ENCODE data around the gene GPATCH2L. TPM values are rescaled to one million over a fixed set of nuclear protein-coding genes. Genes with fewer than 3 reads are reported as not detected.

Gene GPATCH2L
- total RNA-seq, 1 donor, result 107 TPM

DNA sequence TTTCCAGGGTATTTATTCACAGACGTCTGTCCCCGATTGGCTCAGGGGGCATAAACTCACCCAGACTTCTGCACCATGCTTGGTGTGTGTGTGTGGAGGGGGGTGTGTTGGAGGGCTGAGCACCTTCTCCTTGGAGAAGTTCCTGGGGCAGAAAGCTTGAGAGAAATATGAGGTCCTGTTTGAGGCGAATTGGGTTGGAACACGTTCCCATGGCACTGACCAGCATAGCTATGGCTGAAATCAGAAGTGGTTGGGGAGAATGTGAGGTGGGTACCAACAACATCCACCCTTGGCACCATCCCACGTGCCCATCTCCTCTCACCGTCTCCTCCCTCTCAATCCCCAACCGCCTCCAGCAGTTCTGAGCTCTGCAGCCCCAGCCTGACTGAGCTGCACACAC, 16.0 kb upstream of the GPATCH2L start:
- DNase-seq (ENCODE audit: low read depth in 2 of 3, low spot score in 2 of 3), result no peak

DNA sequence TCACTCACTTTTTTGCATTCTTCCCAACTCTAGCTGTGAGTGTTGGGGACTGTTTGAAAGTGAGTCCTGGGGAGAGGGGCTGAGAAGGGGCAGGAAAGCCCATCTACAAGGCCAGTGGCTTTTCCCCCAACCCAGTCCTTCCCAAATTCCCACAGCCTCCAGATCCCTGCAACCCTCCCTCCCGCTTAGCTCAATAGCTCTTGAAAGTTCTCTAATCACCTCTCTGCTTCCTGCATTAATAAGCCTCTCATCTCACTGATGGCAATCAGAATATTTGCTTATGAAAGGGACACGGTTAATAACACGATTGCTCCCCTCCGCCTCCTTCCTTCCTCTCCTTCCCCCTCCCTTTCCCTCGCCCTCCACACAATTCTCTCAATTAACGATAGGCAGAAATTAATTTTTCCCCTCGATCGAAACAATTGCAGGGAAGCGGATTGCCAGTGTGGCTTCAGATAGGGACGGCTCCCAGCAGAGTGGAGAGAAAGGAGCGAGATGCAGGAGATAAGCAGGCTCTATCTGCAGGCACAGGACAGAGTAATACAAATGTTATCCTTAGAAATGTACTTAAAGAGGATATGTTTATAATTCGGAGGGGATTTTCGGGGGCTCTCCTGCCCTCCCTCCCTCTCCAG, 15.1 kb upstream of the GPATCH2L start:
- DNase-seq (ENCODE audit: low read depth in 2 of 3, low spot score in 2 of 3), result no peak

DNA sequence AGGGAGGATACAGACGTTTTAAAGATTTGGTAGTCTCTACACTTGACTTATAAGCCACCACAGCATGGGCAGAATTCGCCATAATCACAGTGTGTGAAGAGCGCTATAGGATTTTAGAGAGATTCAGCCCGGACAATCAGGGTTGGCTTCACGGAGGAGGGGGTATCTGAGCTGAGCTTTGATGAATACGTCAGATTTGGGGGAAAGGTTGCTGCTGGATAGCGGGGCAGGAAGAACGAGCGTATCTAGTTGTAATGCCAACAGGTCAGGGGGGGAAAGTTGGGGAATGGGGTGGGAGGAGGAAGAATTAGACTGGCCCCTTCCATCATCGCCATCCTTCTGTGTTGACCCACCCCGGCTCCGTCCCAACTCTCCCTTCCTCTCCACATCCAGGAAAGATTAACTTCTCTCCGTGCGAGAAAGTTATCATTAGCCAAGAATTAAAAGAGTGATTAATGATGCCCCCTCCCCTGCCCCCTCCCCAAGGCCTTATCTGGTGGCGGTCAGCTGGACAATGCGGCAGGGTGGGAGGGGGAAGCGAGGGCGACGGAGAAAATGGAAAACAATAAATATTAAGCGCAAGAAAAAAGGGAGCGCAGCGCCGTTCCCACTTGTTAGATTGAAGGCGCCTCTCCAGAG, 13.5 kb upstream of the GPATCH2L start:
- DNase-seq (ENCODE audit: low read depth in 2 of 3, low spot score in 2 of 3), result no peak

DNA sequence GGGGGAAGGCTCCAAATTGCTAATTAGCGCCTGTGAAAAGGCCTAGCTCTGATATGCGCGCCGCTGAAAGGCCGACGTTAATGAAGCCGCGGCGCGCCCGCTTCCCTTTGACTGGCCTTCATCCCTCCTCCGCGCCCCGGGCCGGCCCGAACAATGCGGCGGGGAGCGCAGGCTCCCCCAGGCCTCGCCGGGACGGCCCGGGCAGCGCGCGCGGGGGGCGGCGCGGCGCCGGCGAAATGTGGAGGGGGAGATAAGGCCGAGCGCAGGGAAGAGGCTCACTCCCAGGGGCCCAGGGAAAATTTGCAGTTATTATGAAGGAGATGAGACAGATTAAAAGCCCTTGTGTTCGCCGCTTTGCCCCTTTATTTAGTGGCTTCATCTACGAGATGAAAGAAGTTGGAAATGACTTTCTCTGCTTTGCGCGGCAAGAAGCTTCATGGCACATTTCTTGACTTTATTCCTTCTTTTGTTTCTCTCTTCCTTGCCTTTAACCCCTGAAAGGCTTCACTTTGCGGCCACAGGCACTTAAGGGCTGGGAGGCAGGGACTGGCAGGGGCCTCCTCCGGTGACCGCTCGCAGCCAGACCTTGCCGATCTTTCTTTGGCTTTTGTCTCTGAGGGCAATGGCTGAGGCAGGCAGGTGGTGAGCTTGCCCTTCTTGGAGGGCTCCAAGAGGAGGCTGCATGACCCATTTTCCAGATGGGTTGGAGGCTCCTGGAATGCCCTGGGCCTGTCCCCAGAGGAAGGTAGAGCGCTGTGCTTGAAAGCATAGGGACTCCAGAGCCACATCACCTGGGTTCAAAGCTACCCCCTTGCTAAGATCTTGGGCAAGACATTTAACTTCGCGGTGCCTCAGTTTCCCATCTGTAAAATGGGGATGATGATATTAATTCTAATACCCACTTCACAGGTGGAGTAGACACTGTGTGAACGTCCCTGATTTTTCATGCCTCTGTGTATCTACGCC, 12.7 kb upstream of the GPATCH2L start:
- peak in 1 of 3 donors; percentile 28 for DNase-seq (ENCODE audit: low read depth in 2 of 3, low spot score in 2 of 3)

DNA sequence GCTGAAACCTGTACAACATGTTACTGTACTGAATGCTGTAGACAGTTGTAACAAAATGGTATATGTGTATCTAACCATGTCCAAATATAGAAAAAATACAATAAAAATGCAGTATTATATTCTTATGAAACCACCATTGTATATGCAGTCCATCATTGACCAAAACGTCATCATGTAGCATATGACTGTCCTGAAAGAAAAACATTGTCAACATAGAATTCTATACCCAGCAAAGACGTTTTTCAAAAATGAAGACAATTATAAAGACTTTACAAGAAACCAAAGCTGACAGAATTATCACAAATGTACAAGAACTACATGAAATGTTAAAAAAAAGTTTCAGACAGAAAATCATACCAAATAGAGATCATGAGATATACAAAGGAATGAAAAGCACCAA, 8.1 kb upstream of the GPATCH2L start:
- DNase-seq (ENCODE audit: low read depth in 2 of 3, low spot score in 2 of 3), result no peak

DNA sequence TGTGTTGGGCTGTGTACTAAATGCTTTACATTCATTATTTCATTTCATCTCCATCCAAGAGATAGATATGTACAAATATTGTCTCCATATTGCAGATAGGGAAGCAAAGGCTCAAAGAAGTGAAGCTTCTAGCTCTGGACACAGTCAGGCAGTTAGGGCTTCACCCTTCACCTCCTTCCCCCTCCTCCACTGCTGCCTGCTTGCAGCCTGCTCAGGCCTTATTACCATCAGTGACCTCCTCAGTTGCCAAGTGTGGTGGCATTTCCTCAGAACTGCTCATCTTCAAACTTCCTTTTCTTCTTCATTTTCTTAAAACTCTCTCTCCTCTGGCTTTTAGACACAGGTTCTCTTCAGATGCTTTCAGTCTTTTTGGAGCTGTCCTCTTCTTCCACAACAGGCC, 4.7 kb upstream of the GPATCH2L start:
- DNase-seq (ENCODE audit: low read depth in 2 of 3, low spot score in 2 of 3), result no peak

DNA sequence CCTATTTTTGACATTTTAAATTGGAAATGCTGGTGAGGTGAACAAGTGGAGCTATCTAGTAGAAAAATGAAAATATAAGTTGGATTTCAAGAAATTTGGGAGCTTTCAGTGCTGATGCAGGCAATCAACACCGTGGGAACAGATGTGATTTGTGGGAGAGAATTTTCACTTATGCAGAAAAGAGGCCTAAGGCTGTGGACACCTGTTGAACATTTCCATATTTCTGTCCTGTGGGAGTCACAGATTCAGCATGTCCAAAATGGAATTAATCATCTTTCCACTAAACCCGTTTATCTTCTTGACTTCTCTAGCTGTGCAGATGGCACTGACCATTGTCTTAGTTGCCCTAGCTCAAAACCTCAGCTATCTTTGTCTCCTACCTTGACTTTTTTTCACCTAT, 2.5 kb upstream of the GPATCH2L start:
- no peak for DNase-seq (ENCODE audit: low read depth in 2 of 3, low spot score in 2 of 3)

DNA sequence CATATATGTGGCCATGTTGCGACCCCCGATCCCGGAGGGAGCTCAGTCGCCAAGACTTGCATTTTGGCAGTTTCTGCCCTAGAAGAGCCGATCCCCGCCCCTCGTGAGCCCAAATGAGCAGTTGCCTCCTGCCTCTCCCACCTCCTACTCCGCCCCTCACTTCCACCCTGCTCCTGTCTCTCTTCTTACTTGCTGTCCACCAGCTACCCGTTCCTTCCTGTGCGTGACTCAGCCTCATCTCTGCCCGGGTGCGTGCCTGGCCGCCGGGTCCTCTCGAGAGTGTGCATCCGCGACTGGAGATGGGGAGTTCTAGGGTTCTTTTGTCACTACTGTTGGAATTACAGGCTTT, 585 bp downstream of the GPATCH2L start:
- peak; percentile 30 to 96 (median 93) for DNase-seq (ENCODE audit: low read depth in 2 of 3, low spot score in 2 of 3)

DNA sequence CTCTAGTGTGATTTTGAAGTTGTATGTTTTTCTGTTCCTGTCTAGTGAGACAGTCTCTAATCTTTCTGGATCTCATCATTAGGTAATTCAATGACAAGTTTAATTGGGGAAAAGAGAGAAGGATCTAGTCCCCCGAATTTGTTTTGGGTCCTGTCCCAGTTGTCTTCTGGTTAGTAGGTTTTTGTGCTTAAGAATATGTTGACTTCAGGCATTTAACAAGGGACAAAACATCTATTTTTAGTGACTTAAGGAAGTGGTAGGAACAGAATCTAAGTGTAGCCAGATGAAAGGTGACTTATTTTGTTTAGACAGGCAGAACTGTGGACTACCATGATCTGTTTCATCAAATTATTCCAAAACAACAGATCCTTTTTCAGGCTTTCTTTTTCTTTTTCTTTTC, 2.2 kb downstream of the GPATCH2L start:
- no peak for DNase-seq (ENCODE audit: low read depth in 2 of 3, low spot score in 2 of 3)

DNA sequence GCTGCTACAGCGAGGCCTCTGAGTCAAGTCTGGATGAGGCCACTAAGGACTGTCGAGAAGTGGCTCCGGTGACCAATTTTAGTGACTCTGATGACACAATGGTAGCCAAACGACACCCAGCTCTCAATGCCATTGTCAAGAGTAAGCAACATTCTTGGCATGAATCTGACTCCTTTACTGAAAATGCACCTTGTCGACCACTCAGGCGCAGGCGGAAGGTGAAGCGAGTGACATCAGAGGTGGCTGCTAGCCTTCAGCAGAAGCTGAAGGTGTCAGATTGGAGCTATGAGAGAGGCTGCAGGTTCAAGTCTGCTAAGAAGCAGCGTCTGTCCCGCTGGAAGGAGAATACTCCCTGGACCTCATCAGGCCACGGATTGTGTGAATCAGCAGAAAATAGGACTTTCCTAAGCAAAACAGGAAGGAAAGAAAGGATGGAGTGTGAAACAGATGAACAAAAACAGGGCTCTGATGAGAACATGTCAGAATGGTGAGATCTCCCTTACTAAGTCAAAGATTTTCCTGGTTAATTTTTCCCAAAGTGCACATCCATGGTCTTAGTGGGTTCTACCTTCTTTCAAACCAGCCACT, 2.9 kb downstream of the GPATCH2L start:
- no peak for DNase-seq (ENCODE audit: low read depth in 2 of 3, low spot score in 2 of 3)

DNA sequence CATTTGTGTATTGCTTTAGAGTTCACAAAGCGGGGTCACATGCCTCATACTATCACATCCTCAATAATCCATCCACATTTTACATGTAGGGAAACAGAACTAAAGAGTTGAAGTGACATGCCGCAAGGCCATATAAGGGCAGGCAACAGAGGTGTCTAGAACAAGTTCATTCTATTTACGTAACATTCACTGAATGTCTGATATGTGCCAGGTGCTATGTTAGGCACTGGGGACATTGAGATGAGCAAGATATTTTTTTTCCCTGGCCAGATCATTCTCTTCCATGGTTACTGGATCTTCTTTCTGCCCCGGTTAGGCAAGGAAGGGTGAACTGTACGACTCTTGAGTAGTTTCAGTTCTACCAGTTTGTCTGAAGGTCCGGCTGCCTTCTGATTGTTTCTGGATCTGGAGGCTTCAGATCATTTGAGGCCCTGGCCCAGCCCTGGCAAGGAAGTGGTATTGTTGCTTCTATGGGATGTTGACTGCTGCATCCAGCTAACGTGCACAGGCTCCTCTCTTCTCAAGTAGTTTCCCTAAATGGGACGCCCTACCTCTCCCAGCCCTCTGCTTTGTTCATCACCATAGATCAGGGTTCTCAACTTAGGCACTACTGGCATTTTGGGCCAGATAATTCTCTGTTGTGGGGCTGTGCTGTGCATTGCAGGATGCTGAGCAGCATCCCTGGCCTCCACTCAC, 12.1 kb downstream of the GPATCH2L start:
- DNase-seq (ENCODE audit: low read depth in 2 of 3, low spot score in 2 of 3), result no peak

DNA sequence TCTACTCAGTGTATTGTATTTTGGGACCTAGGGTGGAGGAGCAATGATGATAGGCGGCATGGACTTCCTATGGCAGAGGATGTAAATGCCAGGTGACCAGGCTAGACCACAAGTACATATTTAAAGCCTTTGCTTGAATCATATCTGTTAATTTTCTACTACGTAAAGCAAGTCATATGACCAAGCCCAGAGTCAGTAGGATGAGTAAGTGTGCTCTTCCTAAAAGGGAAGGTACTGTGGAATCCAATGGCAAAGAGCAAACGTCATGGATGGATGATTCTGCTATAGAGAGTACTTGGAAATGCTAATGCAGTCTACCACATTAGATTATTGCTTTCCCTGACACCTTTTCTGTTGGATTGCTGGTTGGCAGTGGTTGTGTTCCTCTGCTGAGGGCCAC, 16.8 kb downstream of the GPATCH2L start:
- no peak for DNase-seq (ENCODE audit: low read depth in 2 of 3, low spot score in 2 of 3)

DNA sequence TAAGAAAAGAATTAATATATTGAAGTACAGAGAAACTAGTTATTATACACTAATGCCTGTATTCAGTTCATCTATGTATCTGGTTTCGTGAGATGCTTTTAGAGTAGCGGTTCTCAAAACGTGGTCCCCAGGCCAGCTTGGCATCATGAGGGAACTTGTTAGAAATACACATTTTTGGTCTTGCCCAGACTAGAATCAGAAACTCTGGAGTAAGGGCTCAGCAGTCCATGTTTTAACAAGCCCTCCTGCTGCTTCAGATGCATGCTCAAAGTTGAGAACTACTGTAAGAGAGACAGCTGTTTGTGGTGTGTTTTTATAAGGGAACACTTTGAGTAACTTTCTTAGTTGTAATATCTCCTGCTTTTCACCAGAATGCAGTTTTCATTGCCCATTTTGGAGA, 18.1 kb downstream of the GPATCH2L start:
- DNase-seq (ENCODE audit: low read depth in 2 of 3, low spot score in 2 of 3), result no peak

DNA sequence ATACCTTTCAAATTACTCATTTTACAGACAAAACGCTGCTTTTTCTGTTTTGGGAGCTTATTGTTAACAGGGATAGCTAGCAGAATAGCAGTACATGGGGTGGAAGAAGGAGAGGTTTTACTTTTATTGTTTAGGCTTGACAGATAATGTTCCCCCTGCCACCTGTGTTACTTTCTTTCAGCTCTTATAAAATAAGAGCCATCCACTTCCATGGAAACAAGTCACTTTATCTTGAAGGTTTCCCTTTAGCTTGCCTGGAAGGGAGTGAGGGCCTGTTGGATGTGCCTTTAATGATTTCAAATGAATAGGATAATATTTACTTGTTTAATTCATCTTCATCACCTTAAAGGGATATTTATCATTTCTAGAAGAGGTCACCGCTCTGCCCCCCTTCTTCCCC, 23.3 kb downstream of the GPATCH2L start:
- DNase-seq (ENCODE audit: low read depth in 2 of 3, low spot score in 2 of 3), result no peak

DNA sequence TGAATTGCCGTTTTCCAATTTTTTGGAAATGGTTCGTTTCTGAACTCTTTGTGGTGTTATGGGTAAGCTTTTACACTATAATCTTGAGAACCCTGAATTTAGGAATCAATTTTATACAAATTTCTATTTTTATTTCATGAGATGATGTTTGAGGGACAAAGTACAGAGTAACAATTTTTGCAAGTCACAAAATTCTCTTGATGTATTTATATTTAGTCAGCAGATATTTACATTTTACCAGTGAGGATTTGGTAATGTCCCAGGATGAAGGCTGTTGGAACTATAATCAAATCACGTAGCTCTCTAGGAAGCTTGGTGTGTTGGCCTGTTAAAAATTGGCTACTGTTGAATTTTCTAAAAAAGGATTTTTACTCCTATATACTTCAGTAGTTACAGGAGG, 24.2 kb downstream of the GPATCH2L start:
- no peak for DNase-seq (ENCODE audit: low read depth in 2 of 3, low spot score in 2 of 3)

DNA sequence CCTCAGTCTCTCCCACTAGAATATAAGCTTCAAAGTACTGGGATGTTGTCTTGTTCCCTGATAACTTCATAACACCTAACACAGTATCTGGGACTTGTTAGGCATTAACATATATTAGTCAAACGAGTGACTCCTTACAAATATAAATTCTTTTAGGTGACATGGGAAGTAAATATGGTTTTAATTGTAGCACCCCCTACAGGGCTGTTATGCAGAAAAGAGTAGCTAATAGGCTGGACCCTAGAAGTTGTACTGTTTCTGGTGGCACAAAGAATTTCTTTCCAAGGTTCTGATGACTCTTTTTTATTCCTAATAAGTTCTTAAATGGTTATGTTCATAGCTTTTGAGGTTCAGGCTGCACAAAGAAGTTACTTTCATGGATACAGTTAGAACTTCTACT, 29.8 kb downstream of the GPATCH2L start:
- peak in 1 of 3 donors; percentile 39 for DNase-seq (ENCODE audit: low read depth in 2 of 3, low spot score in 2 of 3)

DNA sequence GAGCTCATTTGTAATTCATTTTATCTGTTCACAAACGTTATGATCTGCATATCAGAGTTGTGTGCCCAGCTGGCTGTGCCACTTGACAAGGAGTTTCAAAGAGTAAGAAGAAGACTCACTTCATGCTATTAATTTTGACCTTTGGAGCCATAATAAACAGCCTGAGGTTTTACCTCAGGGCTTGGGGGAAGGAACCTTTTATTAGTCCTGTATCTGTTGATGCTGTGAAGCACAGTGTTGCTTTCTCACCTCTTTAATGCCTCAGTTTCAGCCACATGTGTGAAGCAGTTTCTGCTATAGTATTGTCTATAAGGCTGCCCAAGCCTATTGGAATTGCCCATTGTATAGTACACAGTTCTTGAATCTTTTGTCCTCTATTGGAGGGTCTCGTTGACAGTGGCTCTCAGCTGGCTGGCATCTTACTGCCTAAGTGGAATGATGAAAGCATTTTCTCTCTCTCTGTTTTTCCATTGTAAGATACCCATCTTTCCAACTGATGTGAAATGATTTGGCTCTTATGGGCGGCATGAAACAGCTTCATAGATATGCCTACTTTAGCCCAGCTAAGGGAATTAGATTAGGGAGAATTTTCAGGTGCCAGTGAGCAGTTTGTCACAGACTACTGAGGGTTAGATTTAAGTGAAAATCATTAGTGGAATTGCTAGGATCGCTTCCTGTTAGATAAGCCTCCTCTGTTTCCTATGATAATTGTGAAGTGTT, 34.7 kb downstream of the GPATCH2L start:
- no peak for DNase-seq (ENCODE audit: low read depth in 2 of 3, low spot score in 2 of 3)

DNA sequence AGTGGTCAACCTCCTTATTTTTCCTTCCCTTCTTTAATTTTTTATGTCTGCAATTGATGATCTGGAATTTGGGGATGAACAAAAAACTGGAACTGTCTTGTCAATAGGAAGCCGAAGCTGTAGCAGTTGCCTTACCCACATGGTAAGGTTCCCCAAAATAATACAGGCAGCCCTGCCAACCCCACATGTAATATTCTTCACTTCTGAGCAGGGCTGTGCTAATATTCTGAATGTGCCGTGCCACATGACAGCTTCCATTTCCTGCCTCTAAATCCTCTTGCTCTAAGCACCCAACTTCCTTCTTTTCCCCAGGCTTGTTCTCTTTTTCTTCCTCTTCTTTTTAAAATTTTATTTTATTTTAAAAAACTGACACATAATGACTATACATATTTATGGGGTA, 39.6 kb downstream of the GPATCH2L start:
- DNase-seq (ENCODE audit: low read depth in 2 of 3, low spot score in 2 of 3), result peak in 2 of 3 donors; percentile 29 to 57

DNA sequence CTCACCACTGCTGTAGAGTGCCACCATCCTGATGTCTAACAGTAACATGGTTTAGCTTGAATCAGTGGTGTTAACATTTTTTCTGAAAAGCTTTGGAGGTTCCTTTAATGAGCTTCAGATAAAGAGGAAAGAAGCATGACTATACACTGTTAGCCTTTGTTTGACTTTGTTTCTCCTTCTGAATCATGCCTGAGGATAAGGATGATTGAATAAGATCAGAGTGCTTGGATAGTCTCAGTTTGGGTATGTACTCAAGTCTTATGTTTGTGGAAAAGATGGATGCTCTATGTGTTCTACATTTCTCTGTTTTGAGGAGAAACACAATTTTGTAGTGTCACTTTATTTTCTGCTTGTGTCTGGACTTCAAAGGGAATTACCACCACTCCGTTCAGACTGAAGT, 42.0 kb downstream of the GPATCH2L start:
- no peak for DNase-seq (ENCODE audit: low read depth in 2 of 3, low spot score in 2 of 3)

DNA sequence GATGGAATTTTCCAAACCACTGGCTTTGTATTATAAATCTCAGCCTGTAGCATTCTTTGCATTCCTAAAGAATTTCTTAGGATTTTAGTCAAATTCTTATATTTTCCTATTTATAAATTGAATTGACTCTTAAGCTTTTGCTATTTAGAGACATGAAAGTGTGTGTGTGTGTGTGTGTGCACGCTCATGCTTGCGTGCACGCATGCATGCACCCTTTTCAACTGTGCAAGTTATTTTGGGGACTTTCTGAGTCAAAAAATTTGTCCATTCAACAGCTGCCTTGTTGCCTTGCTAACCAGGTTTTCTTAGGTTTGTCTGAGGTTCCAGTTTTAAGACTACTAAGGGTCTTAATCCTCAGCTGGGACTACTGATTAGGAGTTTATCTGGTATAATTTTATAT, 42.6 kb downstream of the GPATCH2L start:
- no peak for DNase-seq (ENCODE audit: low read depth in 2 of 3, low spot score in 2 of 3)

Measured in hematopoietic multipotent progenitor cell (in vitro differentiated cells).